GM04504 (cell line): ENCODE results near the gene KHDRBS2.

Source experiments
- DNase-seq: peaks from one replicate; pipeline ENCODE4 v3.0.0-alpha.2; 2012; ENCODE audit warnings: low read depth

The KHDRBS2 gene

DNA sequence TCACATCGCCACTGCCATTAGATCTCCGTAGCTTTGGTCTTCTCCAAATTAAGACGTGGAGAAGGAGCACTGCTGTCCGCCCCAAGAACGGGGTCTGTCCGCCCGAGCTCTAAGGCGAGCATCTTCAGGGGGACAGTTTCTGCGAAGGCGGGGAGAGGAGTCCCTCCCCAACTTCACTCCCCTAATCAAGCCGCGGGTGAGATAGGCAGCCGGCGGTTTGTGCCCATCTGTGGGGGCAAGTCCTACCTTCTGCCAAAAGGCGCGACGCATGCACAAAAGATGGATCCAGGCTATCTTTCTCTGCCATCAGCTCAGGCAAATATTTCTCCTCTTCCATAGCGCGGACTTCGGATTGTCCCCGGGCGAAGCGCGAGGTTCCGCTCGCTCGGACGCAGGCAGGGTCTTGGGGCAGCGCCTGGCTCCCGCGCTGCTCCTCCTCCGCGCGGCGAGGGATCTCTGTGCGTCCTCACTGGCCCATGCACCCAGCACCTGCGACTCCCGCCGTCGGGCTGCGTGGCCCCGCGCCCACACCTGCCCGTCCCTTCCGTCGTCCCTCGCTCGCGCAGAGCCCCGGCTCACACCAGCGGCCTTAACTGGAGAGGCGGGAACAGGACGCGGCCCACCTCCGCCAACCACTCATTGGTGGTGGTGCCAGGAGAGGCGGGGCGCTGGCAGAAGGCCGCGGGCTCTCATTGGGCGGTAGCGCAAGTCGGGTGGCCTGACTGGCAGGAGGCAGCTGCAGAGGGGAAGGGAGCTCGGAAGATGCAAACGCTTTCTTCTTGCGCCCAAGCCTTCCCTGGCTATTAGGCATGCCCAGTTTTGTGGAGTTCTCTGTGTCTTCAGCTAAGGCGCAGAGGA, at the start of gene KHDRBS2:
KHDRBS2 (minus strand) TSS at position 614 of the 858 bp plus-strand sequence.
- no peak for DNase-seq

DNA sequence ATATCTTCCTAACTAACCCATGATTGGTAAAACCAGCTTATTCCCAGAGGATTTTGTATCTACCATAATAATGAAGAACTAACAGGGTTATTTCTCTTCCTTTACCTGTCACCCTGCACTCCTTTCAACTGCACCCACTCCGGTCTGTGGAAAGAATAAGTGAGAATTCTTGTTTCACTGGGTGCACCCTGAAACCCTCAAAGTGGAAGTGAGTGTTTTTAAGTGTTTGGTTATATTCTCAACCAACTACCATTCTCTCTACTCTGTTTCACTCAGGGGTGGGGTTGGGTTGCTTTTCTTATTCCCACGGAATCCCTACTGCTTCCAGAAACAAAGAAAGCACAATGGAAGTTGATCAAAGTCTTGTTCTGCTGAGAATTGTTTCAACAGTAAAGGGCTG, 42.6 kb upstream of the KHDRBS2 start:
- no peak for DNase-seq

DNA sequence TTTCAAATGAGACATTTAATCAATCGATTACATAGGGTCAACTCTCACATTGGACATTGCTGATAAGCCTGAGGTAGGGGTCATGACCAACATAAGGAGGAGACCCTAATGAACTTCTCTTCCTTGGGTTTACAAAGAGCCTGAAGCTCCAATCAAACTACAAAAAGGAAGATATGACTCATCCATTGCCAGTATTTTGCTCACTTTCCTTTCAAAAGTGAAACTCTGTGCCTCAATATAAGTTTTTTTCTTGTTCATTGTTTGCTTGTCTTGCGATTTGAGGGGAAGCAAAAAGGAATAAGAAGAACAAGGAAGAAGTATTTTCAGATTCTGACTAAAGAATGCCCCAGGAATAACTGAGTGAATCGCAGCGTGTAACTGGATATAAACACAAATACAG, 38.8 kb upstream of the KHDRBS2 start:
- DNase-seq: no peak

DNA sequence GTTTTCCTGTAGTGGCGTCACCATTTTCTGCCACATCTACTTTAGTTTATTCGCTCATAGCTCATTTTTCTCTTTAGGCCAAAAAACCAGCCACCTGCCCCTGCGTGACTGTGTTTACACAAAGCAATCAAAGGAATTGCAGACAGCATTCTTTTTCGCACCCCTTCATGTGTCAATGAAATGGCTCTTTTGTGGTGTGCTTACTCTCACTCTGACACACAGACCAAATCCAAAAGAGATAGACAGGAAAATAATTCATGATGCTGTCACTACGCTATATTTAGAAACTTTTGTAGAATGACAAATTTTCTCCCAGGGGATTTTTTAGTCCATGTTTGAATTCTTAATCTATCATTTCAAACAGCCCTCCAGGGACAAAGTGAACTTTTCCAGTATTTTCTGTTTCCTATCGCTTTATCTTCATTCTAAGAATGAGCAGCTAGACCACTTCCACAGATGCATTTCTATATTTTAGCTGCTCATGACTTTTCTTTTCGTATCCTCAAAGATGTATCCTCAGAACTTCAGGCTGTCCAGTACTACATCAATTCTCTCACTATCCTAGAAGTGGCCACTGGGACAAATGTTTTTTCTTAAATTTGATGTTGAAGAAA, 37.9 kb upstream of the KHDRBS2 start:
- DNase-seq: no peak

DNA sequence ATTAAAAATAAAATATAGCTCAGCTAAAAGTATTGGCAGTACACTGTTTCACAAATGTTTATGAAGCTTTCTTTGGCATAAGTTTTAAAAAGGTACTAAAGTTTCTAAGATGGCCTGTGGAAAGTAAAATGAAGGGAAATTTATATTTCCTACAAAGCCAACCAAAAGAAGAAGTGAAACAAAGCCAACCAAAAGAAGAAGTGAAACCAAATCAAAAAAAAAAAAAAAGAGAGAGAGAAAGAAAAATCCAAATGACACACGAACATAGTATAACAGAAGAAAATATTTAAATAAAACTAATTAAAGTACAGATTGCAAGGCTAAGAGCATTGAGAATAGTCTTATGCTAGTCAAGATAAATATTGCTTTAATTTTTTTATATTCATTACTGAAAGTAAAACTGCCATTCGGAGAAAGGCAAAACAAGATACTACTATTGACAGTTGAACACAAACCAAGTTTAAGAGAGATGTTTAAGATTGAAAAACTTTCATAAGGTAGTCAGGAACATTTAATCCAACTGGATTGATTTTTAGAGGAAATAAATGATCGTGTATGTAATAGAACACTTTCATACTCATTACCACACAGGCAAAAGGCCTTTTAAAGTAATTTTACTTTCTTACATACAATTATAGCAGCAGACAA, 12.8 kb upstream of the KHDRBS2 start:
- DNase-seq: no peak

DNA sequence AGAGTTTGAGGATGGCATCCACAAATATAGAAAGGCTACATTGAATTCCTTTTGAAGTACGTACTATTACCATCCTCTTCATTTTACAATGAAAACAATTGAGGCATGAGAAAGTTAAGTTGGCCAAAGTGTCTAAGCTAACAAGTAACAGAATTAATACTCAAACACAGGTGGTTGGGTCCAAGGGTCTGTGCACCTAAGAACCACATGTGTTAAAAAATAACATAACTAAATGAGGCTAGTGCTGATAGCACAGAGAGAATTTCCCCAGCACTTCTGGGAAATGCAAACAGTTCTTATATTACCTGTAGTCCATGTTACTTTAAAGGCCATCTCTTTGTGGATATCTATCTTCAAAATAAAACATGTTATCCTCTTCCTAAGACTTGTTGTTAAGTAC, 10.5 kb upstream of the KHDRBS2 start:
- DNase-seq: no peak

DNA sequence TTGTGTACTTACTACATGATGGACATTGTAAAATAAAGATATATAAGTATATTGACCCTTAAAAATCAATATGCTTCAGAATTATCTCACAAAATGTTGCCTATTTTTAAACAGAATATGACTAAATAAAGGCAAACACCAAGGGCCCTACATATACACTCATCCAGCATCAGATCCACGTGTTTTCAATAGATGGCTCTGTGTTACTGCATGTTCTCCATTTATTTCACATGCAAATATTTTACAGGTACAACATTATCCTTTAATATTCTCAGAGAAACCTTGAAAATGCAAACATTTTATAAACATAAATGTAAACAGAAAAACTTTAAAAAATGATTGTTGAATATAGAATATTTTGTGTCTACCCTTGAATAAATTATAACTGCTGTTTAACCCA, 2.9 kb upstream of the KHDRBS2 start:
- DNase-seq: no peak

DNA sequence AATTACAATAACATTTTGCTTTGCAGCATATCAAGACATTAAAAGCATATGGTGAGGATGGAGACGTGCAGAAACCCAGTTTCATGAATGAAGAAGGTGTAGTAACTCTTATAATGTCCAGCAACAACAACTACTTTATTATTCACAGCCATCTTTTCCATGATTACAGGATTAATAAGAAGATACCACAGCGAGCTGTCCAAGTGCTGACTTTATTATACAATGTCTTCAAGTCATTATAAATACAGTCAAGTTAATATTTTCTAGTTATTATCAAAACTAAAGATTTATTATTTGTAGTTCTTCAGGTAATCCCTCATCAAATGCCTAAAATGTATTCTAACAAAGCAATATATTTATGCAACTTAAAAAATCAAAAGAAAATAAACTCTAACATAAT, 2.5 kb upstream of the KHDRBS2 start:
- no peak for DNase-seq

DNA sequence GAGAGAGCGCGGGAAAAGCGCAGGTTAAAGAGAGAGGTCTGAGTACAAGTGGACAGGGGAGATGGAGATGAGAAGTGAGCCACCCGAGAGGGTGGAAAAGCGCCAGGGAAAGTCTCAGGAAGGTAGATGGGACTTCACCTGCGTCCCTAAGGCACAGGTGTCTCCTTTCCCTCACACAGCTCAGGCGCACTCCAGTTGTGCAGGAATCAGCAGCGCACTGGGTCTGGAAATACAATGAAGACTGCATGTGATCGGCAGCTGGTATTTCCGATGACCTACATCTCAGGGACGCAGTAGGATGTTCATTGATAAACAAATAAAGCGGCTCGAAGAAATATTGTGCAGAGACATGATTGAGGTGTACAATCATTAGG, 432 bp upstream of the KHDRBS2 start:
- DNase-seq: no peak

DNA sequence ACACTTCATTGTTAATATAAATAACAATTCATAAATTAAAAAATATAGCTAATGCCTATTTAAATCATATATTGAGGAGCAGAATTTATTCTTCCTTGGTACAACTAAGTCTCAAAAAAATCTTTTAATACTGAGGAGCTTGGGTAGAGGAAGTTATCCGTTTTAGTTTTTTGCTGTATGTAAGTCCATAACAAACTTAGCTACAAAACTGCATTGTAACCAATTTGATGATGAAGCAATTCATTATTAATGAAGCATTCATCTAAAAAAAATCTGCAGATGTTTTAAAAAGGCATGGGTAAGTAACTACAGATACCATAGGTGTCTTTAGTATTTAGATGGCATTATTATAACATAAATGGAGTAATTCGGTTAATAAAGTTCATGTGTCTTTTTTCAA, 1.3 kb downstream of the KHDRBS2 start:
- DNase-seq: no peak

DNA sequence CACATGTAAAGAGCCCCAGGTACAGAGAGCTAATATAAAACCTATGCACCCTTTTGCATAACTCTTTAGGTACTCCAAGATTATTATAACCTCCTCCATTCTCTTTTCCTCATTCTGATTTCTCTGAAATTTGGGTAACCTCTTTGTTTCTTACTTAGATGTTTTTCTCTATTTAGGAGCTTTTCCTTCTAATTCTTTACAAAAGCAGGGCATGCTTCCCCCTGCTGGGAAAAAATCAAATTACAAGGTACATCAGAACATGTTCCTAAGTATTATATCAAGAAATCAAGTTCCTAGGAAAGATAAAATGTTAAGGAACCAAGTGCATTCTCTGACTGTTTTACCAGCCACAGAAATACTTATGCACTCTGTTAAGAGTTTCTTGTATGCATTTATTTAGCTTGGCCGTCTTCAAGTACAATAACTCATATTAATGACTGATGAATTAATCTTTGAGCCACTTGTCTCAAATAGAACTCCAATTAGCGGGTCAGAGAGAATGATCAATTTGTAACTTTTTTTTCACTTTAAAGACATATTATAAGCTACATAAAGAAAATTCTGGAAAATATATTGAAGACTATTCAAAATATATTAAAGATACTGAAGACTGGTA, 2.1 kb downstream of the KHDRBS2 start:
- DNase-seq: no peak

DNA sequence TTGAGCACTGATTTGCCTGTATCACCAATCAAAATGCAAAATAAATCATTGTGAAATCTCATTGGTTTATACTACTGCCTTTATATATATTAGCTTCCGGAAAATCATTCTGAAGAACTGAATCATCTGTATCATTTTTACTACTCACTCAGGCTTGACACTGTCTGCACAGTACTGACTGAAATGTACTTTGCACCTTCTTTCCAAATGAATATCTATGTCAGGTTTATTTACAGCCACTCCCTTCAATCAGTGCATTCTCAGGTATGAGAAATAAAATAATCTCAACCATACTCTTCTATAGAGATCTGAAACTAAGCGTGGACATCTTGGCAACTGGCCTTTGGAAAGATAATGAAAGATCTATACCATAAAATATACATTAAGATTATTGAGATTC, 2.7 kb downstream of the KHDRBS2 start:
- DNase-seq: no peak

DNA sequence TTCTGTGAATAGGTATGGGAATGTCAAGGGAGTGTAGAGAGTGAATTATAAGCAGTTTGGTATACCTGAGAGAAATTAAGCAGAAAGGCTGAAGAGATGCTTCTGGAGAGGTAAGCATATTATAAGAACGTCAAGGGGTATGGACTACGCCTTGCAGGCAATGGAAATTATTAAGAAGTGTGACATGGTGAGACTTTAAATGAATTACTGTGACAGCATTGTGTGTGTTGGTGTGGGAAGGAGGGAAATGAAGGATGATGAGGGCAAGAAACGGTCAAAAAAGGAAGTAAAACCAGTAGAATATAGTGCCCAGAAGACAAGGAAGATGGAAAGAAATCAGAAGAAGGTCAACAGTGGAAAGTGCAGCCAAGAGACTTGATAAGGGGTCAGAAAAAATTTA, 5.9 kb downstream of the KHDRBS2 start:
- no peak for DNase-seq

DNA sequence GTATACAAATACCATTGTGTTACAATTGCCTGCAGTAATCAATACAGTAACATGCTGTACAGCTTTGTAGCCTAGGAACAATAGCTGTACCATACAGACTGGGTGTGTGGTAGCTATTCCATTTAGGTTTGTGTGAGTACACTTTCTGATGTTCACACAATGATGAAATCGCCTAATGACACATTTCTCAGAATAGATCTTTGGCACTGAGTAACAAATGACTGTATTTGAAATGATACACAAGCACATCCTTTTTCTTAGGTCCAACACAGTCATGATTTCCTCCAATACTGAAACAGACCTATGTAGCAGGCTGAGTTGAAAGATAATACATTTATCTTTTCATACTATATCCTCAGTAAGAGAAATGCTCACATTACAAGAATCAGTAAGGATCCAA, 13.9 kb downstream of the KHDRBS2 start:
- no peak for DNase-seq

DNA sequence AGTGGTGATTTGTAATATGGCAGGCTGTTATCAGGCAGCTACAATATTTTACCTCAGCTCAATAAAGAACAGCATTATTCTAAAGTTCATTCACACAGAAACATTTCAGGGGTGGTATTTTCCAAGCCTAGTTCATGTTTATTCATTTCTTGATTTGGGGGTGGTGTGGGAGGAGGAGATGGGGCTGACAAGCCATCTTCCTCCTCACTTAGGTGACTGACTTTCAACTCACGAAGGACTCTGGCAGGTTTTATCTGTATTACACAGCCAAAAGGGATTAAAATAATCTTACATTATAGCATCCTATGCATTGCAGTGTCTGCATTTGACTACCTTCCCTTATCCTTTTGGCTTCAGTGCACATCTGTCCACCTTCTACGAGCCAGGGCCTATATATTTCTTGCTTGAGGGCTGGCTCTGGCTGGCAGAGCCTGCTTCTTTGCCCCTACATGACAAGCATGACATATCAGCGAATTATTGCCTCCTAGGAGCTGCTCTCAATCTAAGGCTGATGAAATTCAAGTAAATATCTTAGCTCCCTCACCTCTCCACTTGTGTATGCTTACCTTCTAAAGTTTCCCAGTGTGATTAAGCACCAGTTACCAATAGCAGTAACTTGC, 20.0 kb downstream of the KHDRBS2 start:
- DNase-seq: no peak

DNA sequence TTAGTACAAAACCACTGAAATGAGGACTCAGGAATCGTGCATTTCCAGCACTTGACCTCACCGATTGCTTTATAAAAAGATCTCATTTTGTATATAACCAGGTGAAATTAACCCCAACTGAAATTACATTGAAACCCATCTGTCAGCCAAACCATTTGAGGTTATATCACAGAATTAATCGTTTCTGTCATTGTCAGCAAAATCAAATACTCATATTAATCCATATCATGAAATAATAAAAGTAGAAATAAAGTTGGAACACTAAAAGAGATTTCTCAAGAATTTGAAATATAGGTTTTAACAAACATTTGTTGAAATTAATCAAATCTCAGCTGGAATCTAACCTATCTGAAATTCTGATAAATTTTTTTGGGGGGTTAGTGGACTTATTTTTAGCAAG, 23.7 kb downstream of the KHDRBS2 start:
- DNase-seq: no peak

DNA sequence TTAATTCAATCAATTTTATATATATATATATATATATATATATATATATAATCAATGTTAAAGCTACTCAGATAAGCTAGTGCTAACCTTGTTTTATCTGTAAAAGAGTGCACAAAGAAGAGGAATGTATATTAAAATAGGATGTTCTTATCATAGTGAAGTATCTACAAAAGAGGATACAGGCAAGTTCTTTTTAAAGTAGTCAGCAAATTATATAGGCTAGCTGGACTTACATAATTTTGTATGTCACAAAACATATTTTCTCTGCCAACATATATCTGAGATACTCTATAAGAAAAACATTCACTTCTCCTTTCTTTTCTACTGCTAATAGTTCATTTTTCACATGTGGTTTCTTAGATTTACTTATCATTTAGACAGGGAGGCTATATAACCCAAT, 39.9 kb downstream of the KHDRBS2 start:
- no peak for DNase-seq

DNA sequence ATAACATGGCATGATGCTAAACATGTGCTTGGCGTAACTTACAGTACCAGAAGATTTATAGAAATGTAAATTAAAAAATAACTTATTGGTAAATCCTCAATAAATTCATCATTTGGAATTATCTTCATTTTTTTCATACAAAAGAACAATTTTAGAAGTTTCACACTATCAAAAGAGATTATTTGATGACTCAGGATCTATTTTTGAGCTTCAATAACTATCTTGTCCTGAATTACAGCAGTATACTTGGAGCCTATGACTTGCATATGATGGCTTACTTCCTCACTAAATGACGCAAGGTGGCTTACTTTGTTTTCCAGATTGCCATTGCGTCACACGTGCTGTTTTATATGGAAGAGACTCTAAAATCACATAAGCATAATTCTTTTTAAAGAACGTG, 49.2 kb downstream of the KHDRBS2 start:
- DNase-seq: no peak

DNA sequence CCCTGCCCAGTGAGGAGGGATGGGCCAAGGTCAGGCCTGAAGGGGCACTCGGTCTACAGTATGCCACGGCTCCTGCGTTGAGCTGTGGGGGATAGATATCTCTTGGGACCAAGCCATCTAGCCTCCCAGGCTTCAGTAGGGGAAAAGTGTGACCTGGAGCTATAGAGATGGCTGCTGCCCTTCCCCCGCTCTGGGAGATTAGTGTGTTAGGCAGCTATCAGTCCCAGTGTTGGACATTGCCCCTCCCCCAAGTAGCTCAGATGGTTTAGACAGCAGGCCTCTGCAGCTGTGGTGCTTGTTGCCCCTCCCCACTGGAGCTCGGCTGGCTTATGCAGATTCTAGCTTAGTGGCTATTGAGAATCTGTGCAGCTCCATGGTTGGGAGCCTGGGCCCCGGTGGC, 56.8 kb downstream of the KHDRBS2 start:
- no peak for DNase-seq

DNA sequence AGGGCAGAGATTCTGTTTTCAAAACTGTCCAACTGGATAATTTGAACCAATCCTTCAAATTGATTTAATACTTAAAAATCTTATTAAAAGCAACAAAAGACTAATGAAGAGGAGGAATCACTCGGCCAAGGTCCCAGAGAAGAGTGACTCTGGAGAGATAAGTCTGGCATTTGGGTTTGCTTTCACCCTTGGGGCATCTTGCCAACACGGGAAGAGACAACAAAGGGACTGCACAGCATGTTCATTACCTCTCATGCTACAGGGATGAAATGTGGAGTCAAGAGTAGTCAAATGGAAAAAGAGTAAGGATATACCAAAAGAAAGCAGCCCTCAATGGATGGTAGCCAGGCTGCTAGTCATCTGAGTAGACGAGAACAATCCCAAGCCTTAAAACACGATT, 68.2 kb downstream of the KHDRBS2 start:
- DNase-seq: no peak

DNA sequence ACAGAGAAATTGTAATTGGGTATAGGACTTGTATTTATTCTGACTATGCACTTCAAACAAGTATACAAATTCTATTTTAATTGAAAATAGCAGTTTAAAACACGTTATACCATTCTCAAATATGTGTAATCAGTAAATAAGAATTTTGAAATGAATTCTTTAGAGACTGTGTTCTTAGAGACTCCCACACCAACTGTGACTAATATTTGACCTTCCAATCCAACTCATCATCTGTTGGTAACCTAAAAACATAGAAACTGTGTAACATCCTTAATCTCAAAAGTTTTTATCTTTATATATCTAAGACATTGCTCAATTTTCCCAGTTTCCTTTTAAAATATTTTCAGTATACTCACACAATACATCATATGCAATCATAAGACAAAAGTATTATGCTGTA, 83.9 kb downstream of the KHDRBS2 start:
- no peak for DNase-seq

DNA sequence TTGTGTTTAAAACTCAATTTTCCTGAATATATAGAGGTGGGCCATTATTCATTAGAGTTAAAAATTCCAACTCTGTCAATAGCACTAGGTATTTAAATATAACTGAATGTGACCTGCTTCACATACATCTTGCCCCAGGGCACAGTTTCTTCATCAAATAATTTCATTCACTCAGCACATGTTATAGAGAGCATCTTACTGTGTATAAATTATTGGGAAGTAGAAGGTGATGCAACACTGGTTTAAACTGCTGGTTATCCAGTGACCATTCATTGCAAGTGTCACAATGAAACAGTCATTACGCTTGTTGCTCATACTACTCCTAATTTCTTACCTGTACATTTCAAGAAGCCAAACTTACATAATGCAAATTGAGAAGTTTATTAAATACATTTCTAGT, 93.4 kb downstream of the KHDRBS2 start:
- no peak for DNase-seq

DNA sequence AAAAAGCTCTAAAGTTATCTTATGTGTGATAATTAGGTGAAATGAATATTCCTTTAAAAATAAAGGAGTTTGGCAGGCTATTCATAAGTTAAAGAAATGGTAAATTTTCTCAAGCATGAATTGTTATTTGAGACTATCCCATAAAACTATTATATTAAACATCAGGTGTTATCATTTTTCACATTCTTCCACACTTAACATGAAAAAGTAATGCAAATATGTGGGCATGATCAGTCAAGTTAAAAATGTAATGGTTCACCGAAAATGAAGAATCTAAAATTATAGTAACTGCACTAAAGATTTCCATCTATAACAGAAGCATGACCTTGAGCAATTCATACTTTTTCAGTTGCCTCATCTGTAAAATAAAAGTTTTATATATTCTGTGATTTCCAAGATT, 110.8 kb downstream of the KHDRBS2 start:
- DNase-seq: no peak
